Ecto neural progenitor cell (in vitro differentiated cells): ENCODE measurements around the gene C1orf94.

Experiments used
- DNase-seq: peaks from one replicate; pipeline ENCODE4 v3.0.0-alpha.2; 2018; ENCODE audit warnings: low spot score

The C1orf94 gene

GRCh38 chr1:34262023-34262853 lies 85.5 kb downstream of the C1orf94 start:
- DNase-seq: no peak

- no peak for DNase-seq
These were observed 86.2 kb downstream of the C1orf94 start for GRCh38 chr1:34262921-34263320.

DNA sequence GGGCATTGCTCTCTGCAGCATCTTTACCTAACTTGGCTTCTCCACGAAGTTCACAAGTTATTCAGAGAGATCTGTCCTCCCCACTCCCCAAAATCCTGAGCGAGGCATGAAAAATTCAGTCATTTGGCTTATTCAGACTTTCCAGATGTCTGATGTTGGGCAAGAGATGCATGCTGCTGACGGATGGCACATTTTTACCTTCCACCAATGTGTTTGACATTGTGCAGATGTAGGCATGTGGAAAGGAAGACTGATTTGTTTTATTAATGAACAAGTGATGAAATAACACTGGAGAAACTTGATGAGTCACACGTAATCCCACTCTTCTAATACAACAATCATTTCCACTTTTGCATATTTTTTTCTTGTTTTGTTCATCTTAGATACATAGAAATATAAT lies 86.7 kb downstream of the C1orf94 start:
- DNase-seq: no peak

GRCh38 chr1:34265396-34265795 lies 88.7 kb downstream of the C1orf94 start:
- no peak for DNase-seq

- peak; percentile 53 for DNase-seq
These were observed 89.6 kb downstream of the C1orf94 start for GRCh38 chr1:34266127-34266951.

DNA sequence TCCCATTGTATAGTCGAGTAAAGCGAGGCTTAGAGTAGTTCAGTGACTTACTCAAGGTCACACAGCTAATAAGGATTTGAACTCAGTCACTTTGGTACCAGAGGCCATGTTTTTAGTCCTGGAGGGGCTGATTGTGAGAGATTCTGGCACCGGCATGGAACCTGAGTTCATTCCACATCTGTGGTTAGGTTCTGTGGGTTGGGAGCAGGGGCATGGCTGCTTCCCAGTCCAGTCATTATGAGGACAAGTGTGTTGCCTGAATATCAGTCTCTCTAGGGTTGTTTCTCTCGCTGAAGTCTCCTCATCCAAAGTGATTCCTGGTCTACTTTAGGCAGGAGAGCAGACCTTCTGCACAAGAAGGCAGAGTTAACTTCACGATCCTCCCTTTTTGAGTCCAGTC lies 90.6 kb downstream of the C1orf94 start:
- peak; percentile 6 for DNase-seq

DNA sequence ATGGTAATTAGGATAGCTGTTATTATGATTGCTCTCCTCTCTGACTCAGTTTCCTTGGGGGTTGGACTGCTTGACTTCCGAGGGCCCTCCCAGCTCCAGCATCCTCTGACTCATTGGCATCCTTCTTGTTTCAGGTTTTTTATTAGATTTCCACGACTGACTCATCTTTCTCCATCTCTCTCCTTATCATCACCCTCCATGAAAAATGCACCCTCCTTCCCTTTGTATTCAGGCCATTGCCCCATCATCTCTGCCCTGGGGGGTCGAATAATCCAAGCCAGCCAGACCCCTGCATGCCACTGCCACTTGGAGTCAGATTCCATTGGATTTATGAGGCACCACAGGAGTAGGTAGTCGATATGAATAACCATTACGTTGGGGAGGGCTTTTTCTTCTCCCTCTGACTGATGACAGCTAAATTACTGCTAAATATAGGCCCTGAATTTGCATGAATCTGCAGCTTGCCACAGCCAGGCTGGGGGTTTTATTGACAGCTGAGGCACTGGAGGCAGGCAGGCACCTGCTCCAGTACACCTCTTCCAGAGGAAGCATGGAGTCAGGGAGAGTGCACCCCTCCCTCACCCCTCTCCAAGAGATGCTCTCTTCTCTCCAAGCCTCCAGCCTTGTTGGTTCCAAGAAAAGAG lies 91.7 kb downstream of the C1orf94 start:
- peak; percentile 26 for DNase-seq
